Measurements from ENCODE around the gene CXCL12.

Gene CXCL12

DNA sequence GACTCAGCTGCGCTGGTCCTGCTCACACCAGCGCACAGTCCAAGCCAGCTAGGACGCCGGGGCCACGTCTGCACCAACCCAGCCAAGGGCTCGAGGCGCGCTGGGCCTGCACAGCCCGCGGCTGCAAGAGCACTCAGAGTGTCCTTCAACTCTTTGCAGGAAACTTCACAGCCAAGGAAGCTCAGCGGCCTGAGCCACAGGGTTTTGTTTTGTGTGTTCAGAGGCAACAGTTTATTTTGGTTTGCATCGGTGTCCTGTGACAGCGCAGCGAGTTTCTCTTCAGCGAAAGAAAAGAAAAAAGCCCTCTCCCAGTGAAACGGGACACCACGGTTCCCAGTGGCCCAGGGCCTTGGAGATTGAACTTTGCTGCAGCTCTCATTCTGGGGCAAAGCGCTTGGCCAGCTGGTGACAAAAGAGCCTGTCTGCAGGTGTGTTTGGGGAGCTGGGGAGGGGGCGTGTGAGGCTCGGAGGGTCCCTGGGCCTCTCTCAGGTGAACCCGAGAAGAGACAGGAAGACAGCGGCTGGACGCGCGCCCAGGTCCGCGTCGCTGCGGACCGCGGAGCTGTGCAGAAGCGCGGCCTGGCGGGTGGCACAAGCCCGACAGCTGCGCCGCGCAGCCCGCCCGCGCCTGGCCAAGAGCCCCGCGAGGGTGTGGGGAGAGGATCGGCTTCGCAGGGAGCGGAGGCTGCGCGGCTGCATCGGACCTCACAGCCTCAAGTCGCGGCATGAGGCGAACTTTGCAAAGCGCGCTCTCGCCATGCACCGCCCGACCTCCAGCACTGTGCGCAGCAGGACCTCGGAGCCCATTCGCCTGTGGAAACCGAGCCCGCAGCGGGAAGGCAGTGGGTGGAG lies 922 bp downstream of the CXCL12 start:
- no peak for TF ChIP-seq CTCF (IDR thresholded peaks at IDR 0.05; ENCODE audit: insufficient read depth, low read length, missing control alignments)
- H3K4me3 ChIP-seq (ENCODE audit: low read depth, low read length): peak overlapping the region; percentile 89
- no peak for DNase-seq (ENCODE audit: low read depth, low spot score)
- ChIA-PET CTCF (interaction anchor here (0.7 to 7.9 kb wide), 10 partner anchors 9 to 713 kb away, joined by 3 to 106 read pairs (median 8); no protein-coding TSS in a partner anchor), POLR2A (interaction anchor here (0.7 to 1.6 kb wide), 3 partner anchors 444 to 701 kb away, joined by 3 to 6 read pairs (median 4); no protein-coding TSS in a partner anchor)

- no peak for TF ChIP-seq CTCF (IDR thresholded peaks at IDR 0.05; ENCODE audit: insufficient read depth, low read length, missing control alignments)
- ChIA-PET CTCF (interaction anchor here (0.7 to 7.9 kb wide), 16 partner anchors 8 to 717 kb away, joined by 3 to 106 read pairs (median 5); no protein-coding TSS in a partner anchor), POLR2A (interaction anchor here (0.7 to 1.6 kb wide), 3 partner anchors 443 to 700 kb away, joined by 3 to 6 read pairs (median 4); no protein-coding TSS in a partner anchor)
- H3K4me3 ChIP-seq (ENCODE audit: low read depth, low read length): peak overlapping the region; percentile 89
- DNase-seq (ENCODE audit: low read depth, low spot score): no peak
Measured at GRCh38 chr10:44382981-44383748, 1.7 kb downstream of the CXCL12 start.

DNA sequence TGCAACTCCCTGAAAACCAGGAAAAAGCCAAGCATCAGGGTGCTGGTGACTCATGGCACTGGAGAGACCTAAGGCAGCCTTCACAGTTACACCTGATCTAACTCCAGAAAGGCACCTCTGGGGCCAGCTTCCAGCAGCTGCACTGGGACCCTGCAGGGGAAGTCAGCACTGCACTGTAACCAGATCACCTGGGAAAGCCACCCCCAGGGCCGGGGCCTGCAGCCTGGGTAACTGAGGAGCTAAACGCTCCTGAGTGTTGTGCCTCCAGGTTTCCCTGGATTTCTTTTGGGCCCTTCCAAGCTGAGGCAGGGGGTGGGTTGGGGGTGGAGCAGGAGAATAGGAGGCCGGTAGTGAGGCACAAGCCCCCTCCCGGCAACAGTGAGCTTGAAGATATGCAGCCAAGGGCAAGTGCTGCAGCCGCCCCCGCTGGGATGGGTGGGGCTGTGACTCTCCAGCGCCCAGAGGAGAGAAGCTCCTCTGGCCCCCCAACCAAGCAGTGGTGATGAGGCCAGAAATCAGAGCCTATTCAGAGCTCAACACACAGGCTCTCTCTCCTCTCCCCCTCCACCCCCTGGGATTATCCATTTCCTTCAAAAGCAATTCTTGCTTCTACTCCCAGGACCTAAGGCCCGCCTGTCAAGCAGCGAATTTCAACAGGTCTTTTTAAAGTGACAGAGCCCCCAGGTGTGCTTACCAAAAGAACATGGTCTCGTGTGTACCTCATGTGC lies 2.6 kb downstream of the CXCL12 start:
- ChIA-PET POLR2A (no interaction called here), CTCF (interaction anchor here (0.9 to 7.9 kb wide), 11 partner anchors 11 to 716 kb away, joined by 3 to 106 read pairs (median 4); no protein-coding TSS in a partner anchor)
- no peak for DNase-seq (ENCODE audit: low read depth, low spot score)
- TF ChIP-seq CTCF (IDR thresholded peaks at IDR 0.05; ENCODE audit: insufficient read depth, low read length, missing control alignments): no peak
- H3K4me3 ChIP-seq (ENCODE audit: low read depth, low read length): peak overlapping the region; percentile 89

DNA sequence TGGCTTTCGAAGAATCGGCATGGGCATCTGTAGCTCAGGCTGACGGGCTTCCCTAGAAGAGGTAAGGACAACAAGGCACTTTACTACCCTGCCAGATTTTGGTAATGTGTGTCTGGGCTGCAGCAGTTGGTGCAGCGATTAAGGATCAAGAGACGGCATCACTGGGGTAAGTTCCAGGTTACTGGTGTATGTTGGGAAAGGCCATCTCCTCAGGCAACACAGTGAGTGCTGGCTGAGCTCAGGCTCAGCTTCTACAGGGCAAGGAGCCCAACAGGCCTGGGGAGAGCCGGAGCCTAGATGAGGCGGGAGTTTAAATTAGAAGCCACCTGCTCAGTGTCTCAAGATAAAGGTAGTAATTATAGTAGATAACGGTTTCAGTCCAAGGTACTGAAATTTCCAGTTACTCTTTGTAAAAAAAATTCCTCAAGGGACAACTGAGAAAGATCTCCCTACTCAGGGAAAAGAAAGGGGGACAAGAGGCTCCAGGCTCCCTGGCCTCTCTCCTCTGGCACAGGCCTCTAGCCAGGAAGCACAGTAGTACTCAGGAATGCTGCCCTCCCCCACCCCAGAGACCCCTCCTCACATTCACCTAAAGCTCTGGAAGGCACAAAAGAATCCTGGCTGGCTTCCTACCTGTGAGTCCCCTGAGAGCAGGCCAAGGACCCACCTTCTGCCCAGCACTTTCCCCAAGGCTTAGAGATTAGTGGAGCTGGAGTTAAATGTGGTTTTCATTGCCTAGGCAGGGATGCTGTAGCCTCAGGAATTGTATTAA lies 3.9 kb downstream of the CXCL12 start:
- DNase-seq (ENCODE audit: low read depth, low spot score): no peak
- CTCF ChIA-PET: interaction anchor here (1.3 to 2.1 kb wide), 5 partner anchors 10 to 713 kb away, joined by 3 to 5 read pairs (median 4); no protein-coding TSS in a partner anchor
- POLR2A ChIA-PET: no interaction called here
- TF ChIP-seq CTCF (IDR thresholded peaks at IDR 0.05; ENCODE audit: insufficient read depth, low read length, missing control alignments): no peak
- H3K4me3 ChIP-seq (ENCODE audit: low read depth, low read length): peak overlapping the region; percentile 89

DNA sequence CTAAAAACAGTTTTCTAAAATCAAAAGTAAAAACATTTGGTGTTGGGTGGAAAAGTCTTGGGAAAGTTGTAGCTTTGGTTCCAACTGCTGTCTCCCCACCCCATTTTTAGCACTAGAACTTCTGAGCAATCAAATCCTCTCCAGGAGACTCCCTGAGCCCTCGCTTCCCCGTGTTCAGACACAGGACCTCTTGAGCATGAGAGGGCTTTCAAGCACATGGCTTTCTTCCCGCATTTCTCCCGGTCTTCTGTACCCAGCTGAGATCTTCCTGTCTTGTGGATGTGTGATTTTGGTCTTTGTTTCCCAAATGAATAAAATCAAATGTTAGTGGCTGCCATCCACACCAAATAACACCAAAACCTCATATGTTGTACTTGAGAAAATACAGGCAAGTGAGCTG lies 5.0 kb downstream of the CXCL12 start:
- POLR2A ChIA-PET: no interaction called here
- no peak for TF ChIP-seq CTCF (IDR thresholded peaks at IDR 0.05; ENCODE audit: insufficient read depth, low read length, missing control alignments)
- CTCF ChIA-PET: interaction anchor here (1.1 to 2.1 kb wide), 8 partner anchors 8 to 712 kb away, joined by 3 to 6 read pairs (median 4); no protein-coding TSS in a partner anchor
- no peak overlapping the region for H3K4me3 ChIP-seq (ENCODE audit: low read depth, low read length)
- no peak for DNase-seq (ENCODE audit: low read depth, low spot score)

All from AG04449 (cell line).